Esophagus muscularis mucosa (tissue), 3 donors: ENCODE measurements around the gene BCAT1.

Experiments
- POLR2A ChIP-seq: fragments of 450-650 bp; IDR thresholded peaks from one replicate; pipeline ENCODE4 v1.6.1; 2017; ENCODE audit warnings: antibody characterized with exemption, moderate library complexity, mild to moderate bottlenecking, low read depth
- POLR2AphosphoS5 ChIP-seq, 2 donors: sonication (generic); formaldehyde crosslinking; IDR thresholded peaks; one replicate each; pipeline ENCODE4 v1.6.1; 2017; ENCODE audit warnings: antibody characterized with exemption in 2 of 2
- TF ChIP-seq, protein P1 (sequence below), 3 experiments: fragments of 200-600 bp in 2 of 3; fragments of 450-650 bp in 1 of 3; sonication (generic) in 2 of 3; IDR thresholded peaks; one replicate each; pipeline ENCODE4 v1.5.1; 2017 to 2019; ENCODE audit warnings: antibody characterized with exemption in 3 of 3, mild to moderate bottlenecking in 2 of 3, moderate library complexity in 1 of 3

GRCh38 chr12:24770821-24771220 is 178.1 kb downstream of the BCAT1 start:
- no peak for TF ChIP-seq POLR2AphosphoS5 (IDR thresholded peaks at IDR 0.05)
- TF ChIP-seq, protein P1, sequence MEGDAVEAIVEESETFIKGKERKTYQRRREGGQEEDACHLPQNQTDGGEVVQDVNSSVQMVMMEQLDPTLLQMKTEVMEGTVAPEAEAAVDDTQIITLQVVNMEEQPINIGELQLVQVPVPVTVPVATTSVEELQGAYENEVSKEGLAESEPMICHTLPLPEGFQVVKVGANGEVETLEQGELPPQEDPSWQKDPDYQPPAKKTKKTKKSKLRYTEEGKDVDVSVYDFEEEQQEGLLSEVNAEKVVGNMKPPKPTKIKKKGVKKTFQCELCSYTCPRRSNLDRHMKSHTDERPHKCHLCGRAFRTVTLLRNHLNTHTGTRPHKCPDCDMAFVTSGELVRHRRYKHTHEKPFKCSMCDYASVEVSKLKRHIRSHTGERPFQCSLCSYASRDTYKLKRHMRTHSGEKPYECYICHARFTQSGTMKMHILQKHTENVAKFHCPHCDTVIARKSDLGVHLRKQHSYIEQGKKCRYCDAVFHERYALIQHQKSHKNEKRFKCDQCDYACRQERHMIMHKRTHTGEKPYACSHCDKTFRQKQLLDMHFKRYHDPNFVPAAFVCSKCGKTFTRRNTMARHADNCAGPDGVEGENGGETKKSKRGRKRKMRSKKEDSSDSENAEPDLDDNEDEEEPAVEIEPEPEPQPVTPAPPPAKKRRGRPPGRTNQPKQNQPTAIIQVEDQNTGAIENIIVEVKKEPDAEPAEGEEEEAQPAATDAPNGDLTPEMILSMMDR (IDR thresholded peaks at IDR 0.05) = no peak
- TF ChIP-seq POLR2A = no peak
